Middle frontal gyrus (tissue), 1 donor: ENCODE results near the gene C1QTNF1.
"Not testable (repeated sequence)": the region's sequence is repeated elsewhere in the genome, so short reads cannot be mapped to it uniquely, and the experiment has no call there.

Experiments
- DNase-seq: peaks from one replicate; pipeline ENCODE4 v3.0.0-alpha.2; 2015; ENCODE audit warnings: low spot score; ENCODE audit errors: extremely low spot score

Gene C1QTNF1

GRCh38 chr17:79052131-79052530, 28.2 kb downstream of the C1QTNF1 start:
- DNase-seq: no peak

GRCh38 chr17:79053251-79053925, 29.4 kb downstream of the C1QTNF1 start:
- DNase-seq: no peak

GRCh38 chr17:79054200-79054960, 30.4 kb downstream of the C1QTNF1 start:
- DNase-seq: no peak

DNA sequence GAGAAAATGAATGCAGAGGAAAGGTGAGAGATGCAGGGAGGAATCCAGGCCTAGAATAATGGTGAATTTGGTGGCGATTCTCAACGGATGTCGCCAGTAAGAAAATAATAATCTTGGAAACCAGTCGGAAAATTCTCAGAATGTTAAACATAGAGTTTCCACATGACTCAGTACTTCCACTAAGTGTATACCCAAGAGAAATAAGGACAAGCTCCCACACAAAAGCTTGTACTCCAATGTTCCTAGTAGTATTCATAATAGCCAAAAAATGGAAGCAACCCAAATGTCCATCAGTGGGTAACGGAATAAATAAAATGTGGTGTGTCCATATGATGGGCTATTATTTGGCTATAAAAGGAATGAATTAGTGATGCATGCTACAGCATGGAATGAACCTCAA, 31.2 kb downstream of the C1QTNF1 start:
- DNase-seq: no peak

- DNase-seq: no peak
These were observed 33.9 kb downstream of the C1QTNF1 start for GRCh38 chr17:79057737-79058385.

DNA sequence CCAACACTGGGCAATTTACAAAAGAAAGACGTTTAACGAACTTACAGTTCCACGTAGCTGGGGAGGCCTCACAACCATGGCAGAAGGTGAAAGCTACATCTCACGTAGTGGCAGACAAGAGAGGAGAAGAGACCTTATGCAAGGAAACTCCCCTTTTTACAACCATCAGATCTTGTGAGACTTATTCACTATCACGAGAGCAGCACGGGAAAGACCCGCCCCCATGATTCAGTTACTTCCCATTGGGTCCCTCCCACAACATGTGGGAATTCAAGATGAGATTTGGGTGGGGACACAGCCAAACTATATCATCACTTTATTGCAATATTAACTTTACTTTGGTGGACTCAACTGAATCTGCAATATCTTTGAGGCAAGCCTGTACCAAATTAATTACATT, 38.7 kb downstream of the C1QTNF1 start:
- no peak for DNase-seq

DNA sequence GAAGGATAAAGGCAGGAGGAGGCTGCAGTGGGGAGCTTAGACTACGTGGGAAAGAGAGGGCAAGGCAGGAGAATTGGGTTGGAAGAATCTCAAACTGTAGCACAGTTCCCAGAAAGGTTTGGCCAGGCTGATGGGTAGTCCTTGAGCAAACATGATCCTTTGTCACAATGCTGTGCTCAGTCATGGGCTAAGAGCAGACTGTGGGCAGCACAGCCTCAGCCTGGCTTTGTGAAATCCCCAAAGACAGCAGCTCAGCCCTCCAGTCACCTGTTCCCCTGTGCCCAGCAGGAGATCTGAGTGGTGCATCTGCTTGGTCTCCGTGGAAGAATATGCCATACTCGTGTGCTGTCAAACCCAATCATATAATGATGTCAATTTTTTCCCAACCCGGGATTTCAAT, 40.1 kb downstream of the C1QTNF1 start:
- DNase-seq: no peak

DNA sequence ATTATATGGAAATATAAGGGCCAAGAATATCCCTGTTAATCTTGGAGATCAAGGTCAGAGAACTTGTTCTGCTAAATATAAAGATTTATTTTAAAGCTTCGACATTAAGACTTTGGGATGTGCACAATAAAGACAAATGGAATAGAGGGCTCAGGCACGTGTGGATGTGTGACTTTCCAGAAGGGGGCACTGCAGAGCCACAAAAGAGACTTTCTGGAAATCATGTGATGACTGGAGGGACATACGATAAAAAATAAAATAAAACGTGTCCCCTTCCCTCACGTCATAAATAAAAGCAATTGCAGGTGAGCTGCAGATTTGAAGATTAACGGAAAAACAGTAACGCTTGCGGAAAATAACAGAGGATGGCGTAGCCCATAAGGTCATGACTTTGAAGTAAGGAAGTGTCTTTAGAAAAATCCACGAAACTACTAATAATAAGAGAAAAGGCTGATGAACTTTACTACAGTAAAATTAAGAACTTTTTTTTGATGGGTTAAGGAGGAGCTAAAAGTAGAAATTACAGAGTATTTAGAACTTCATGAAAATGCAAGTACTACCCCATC, 41.2 kb downstream of the C1QTNF1 start:
- DNase-seq: peak; percentile 42

GRCh38 chr17:79066963-79067362, 43.0 kb downstream of the C1QTNF1 start:
- DNase-seq: no peak

GRCh38 chr17:79070266-79070880, 46.4 kb downstream of the C1QTNF1 start:
- no peak for DNase-seq

- no peak for DNase-seq
These were observed 47.3 kb downstream of the C1QTNF1 start for GRCh38 chr17:79071161-79071740.

DNA sequence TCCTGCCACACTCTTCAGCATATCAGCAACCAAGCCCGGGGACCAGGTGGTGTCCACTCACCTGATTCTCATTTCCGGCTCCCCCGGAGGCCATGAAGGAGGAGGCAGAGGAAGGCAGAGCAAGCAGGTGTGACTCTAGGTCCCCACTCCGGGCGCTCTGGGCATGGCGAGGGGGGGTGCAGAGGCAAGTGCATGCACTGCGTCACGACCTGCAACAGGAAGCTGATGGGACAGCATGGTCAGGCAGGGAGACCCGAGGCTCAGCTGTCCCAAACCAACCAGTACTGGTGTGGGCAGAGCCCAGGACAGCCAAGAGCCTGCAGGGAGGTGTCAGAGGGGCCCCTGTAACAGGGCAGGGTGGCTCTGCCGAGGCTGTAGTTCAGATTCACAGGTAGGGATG, 48.6 kb downstream of the C1QTNF1 start:
- no peak for DNase-seq

- DNase-seq: no peak
These were observed 49.2 kb downstream of the C1QTNF1 start for GRCh38 chr17:79073016-79073705.

- DNase-seq: no peak
These were observed 49.7 kb downstream of the C1QTNF1 start for GRCh38 chr17:79073706-79074088.

- not testable (repeated sequence) for DNase-seq
These were observed 50.2 kb downstream of the C1QTNF1 start for GRCh38 chr17:79074121-79074648.

DNA sequence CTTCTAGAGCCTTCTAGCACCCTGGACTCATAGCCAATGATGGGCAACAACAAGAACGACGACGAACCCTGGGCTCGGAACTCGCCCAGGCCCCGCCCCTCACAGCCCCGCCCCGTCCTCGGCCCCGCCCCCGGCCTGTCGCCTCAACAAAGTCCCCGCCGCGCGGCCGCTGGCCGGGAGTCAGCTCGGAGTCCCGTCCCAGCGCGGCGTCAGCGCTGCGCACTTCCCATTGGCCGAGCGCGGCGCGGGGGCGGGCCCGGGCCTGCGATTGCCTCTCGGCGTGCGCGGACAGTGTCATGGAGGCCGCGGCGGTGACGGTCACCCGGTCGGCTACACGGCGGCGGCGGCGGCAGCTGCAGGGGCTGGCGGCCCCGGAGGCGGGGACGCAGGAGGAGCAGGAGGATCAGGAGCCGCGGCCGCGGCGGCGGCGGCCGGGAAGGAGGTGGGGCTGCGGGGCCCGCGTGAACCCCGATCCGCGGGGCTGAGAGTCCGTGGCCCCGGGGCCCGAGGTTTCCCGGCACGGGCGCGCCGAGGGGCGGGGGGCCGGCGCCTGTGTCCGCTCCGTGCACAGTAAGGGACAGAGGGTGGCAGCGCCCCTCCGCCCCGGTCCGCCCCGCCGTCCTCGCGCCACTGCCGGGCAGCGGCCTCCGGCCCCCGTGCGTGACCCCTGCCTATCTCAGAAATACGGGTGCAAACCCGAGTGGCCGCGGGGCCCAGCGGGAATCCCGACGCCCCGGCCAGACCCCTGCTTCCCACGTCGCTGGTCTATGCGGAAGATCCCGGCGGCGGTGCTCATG, 50.9 kb downstream of the C1QTNF1 start, which contains the start of gene ENGASE:
TSS of gene ENGASE (plus strand) at position 176 of the 797 bp plus-strand sequence. CDS start at position 297, 121 bp downstream.
- peak; percentile 91 for DNase-seq

GRCh38 chr17:79075446-79075750, 51.4 kb downstream of the C1QTNF1 start:
- no peak for DNase-seq

- DNase-seq: no peak
These were observed 52.0 kb downstream of the C1QTNF1 start for GRCh38 chr17:79075861-79076406.

- no peak for DNase-seq
These were observed 53.6 kb downstream of the C1QTNF1 start for GRCh38 chr17:79077587-79077986.
